Testis (tissue), 2 donors: ENCODE data around the gene CASTOR1.

ENCODE experiments used
- CTCF ChIP-seq, 3 experiments: fragments of 450-650 bp in 2 of 3; fragments of 200-600 bp in 1 of 3; sonication (generic) in 1 of 3; IDR thresholded peaks; one replicate each; pipeline ENCODE4 v1.5.1; 2016 to 2019; ENCODE audit warnings: antibody characterized with exemption in 3 of 3, mild to moderate bottlenecking in 2 of 3, moderate library complexity in 1 of 3
- POLR2A ChIP-seq: fragments of 450-650 bp; IDR thresholded peaks from one replicate; pipeline ENCODE4 v1.6.1; 2017; ENCODE audit warnings: antibody characterized with exemption, mild to moderate bottlenecking, moderate library complexity

- no peak for TF ChIP-seq POLR2A
- no peak for TF ChIP-seq CTCF (IDR thresholded peaks at IDR 0.05)
Measured at GRCh38 chr22:30284172-30284571, 5.1 kb downstream of the CASTOR1 start.
